ENCODE data around the gene ARHGAP24. TPM values are rescaled to one million over a fixed set of nuclear protein-coding genes. Genes with fewer than 3 reads are reported as not detected.
A peak's percentile ranks its signal among the peaks of the same experiment; 100 is the strongest.

Gene ARHGAP24
- total RNA-seq, 3 donors from 2014 or later, result 20.6 to 60.2 (median 37.2) TPM

DNA sequence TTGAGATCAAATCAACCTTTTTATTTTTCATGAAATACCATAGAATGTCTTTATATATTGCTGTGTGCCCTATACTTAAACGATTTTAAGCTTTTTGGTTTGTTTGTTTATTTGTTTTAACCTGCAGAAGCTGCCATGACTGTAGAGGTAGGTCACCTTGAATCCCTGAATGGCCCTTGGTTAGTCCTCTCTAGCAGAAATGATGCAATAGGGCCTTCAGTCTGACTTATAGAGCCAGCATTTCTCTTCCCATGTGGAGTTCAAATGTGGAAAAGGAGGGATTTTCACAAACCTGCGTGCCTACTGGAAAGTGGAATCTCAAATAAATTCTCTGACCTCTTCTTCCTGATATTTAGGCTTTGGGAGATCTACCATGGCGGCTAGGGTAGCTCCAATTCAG lies 557.0 kb downstream of the ARHGAP24 start:
- no peak for TF ChIP-seq POLR2AphosphoS5 (IDR thresholded peaks at IDR 0.05)
- no peaks in the 10 kb centered on the region for H3K9me3 ChIP-seq
- no peaks in the 10 kb centered on the region for H3K36me3 ChIP-seq
- peaks cover 0 to 14% of the 10 kb centered on the region in 2 donors for H3K4me1 ChIP-seq
- no peaks in the 10 kb centered on the region for H3K27me3 ChIP-seq
- no peak overlapping the region for H3K4me3 ChIP-seq
- H3K27ac ChIP-seq, result peak overlapping the region in 1 of 2 donors; percentile 88
- no peak for DNase-seq (ENCODE audit: low spot score in 2 of 2)
- intact Hi-C loops (cut with DNase I; ENCODE audit: low total_unique reads), result no loop called here

DNA sequence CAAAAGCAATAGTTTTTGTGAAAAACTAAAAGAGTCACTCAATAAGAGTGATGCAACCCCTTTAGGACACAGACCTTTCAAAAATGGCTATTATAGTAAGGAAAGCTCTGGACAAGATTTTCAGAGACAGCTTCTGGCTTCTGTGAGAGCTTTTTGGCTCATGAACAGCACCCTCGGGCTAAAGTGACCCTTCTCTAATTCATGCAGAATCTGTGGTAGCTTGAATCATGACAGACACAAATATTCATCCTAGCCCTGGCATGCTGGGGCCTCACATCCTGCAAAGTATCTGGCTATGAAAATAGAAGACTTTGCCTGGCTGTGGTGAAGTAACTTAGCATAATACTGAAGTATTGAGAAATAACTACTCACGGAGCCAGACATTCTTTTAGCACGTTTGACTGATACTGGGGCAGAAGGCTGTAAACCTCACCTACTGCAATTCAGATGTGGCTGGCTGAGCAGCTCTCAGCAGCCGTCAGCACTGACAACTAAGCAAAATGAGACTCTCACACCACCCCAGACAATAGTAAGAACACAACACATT lies 557.6 kb downstream of the ARHGAP24 start:
- no peaks in the 10 kb centered on the region for H3K27me3 ChIP-seq
- peak overlapping the region in 1 of 3 donors; percentile 6 for H3K4me3 ChIP-seq
- H3K9me3 ChIP-seq, result no peaks in the 10 kb centered on the region
- peak in 1 of 2 donors; percentile 71 for DNase-seq (ENCODE audit: low spot score in 2 of 2)
- H3K4me1 ChIP-seq, result peaks cover 0 to 14% of the 10 kb centered on the region in 2 donors
- TF ChIP-seq POLR2A (IDR thresholded peaks at IDR 0.05) (no peak), POLR2AphosphoS5 (IDR thresholded peaks at IDR 0.05) (no peak)
- TF ChIP-seq, protein P1, sequence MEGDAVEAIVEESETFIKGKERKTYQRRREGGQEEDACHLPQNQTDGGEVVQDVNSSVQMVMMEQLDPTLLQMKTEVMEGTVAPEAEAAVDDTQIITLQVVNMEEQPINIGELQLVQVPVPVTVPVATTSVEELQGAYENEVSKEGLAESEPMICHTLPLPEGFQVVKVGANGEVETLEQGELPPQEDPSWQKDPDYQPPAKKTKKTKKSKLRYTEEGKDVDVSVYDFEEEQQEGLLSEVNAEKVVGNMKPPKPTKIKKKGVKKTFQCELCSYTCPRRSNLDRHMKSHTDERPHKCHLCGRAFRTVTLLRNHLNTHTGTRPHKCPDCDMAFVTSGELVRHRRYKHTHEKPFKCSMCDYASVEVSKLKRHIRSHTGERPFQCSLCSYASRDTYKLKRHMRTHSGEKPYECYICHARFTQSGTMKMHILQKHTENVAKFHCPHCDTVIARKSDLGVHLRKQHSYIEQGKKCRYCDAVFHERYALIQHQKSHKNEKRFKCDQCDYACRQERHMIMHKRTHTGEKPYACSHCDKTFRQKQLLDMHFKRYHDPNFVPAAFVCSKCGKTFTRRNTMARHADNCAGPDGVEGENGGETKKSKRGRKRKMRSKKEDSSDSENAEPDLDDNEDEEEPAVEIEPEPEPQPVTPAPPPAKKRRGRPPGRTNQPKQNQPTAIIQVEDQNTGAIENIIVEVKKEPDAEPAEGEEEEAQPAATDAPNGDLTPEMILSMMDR (IDR thresholded peaks at IDR 0.05), result no peak
- intact Hi-C loops (cut with DNase I; ENCODE audit: low total_unique reads), result no loop called here
- H3K27ac ChIP-seq, result peak overlapping the region; percentile 88 to 90
- H3K36me3 ChIP-seq, result no peaks in the 10 kb centered on the region

DNA sequence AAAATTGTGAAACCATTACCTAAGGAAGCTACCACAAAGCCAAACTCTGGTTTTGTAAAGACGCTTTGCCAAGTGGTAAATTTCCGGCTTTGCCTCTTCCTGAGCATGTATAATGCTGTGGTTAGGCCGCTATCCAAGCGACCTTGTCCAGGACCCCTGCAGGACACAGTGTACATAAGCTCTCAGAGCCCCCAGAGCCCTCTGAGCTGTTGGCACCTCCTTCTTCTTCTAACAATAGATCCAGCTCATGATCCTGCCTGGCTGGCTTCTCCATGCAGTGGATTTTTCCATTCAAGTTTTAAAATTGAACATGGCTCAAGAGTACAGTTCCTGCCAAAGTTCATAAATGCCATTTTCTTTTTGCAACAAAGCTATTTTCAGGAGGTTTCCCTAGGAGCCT lies 558.2 kb downstream of the ARHGAP24 start:
- intact Hi-C loops (cut with DNase I; ENCODE audit: low total_unique reads), result no loop called here
- no peaks in the 10 kb centered on the region for H3K27me3 ChIP-seq
- peak overlapping the region; percentile 88 to 90 for H3K27ac ChIP-seq
- no peaks in the 10 kb centered on the region for H3K9me3 ChIP-seq
- H3K4me3 ChIP-seq, result peak overlapping the region in 2 of 3 donors; percentile 0 to 6
- peaks cover 0 to 14% of the 10 kb centered on the region in 2 donors for H3K4me1 ChIP-seq
- TF ChIP-seq POLR2AphosphoS5 (IDR thresholded peaks at IDR 0.05) (no peak), POLR2A (IDR thresholded peaks at IDR 0.05) (no peak)
- DNase-seq (ENCODE audit: low spot score in 2 of 2), result peak in 1 of 2 donors; percentile 61
- H3K36me3 ChIP-seq, result no peaks in the 10 kb centered on the region

DNA sequence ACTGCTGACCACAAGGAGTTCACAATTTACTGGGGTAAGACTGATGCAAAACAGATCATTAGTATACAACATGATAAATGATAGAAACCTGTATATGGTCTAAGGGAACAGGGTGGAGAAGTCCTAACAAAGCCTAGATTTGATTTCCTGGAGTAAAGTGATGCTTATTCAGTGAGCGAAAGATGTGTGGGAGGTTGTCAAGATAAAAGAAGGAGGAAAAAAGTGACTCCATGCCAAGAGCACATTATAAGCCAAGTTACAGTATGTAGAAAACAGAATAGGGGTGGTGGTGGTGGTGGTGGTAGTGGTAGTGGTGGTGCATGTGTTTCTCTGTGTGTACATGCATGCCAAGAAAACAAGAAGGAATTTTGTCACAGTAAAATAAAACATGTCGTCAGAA lies 559.7 kb downstream of the ARHGAP24 start:
- Histone ChIP-seq H3K4me1 (peaks cover 0 to 14% of the 10 kb centered on the region in 2 donors), H3K4me3 (no peak overlapping the region), H3K9me3 (no peaks in the 10 kb centered on the region), H3K27me3 (no peaks in the 10 kb centered on the region), H3K27ac (no peak overlapping the region), H3K36me3 (no peaks in the 10 kb centered on the region)
- no peak for TF ChIP-seq POLR2A (IDR thresholded peaks at IDR 0.05)
- no peak for TF ChIP-seq POLR2AphosphoS5 (IDR thresholded peaks at IDR 0.05)
- TF ChIP-seq, protein P1 (IDR thresholded peaks at IDR 0.05), result no peak
- no peak for DNase-seq (ENCODE audit: low spot score in 2 of 2)
- intact Hi-C loops (cut with DNase I; ENCODE audit: low total_unique reads), result no loop called here

DNA sequence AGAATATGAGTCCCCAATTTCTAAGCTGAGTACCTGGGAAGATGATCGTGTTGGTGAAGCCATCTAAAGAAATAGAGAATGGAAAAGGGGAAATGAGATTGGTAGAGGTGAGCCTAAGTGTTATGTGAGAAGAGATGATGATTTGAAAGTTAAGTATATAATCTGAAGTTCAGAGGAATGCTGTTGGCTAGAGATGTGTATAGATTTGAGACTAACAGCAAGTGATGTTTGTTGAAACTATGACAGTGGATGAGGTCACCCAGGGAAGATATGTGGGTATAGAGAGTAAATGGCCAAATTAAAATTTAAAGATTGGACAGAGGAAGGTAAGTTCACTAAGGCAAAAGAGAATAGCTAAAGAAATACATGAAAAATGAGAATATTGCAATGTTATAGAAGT lies 560.7 kb downstream of the ARHGAP24 start:
- DNase-seq (ENCODE audit: low spot score in 2 of 2), result no peak
- Histone ChIP-seq H3K36me3 (no peaks in the 10 kb centered on the region), H3K27ac (no peak overlapping the region), H3K9me3 (no peaks in the 10 kb centered on the region), H3K4me3 (no peak overlapping the region), H3K4me1 (peaks cover 0 to 14% of the 10 kb centered on the region in 2 donors), H3K27me3 (no peaks in the 10 kb centered on the region)
- no peak for TF ChIP-seq POLR2A (IDR thresholded peaks at IDR 0.05)
- TF ChIP-seq, protein P1 (IDR thresholded peaks at IDR 0.05), result no peak
- no peak for TF ChIP-seq POLR2AphosphoS5 (IDR thresholded peaks at IDR 0.05)
- intact Hi-C loops (cut with DNase I; ENCODE audit: low total_unique reads), result no loop called here

DNA sequence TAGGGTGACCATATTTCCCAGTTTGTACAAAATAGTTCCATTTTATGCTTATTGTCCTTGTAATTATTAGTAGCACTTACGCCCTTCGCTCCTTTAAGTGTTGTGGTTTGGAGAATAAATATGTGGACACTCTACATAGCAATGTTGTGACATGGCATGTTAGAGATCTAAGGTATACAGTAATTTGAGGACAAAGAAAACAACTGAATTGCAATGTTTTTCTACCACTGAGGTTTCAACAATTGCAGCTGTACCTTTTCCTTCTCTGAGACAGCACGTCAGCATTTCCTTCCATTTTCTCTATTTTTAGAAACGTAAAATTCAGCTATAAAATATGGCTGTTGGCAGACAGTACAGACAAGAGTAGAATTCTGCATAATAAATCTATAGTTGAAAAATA lies 561.8 kb downstream of the ARHGAP24 start:
- H3K27ac ChIP-seq, result no peak overlapping the region
- intact Hi-C loops (cut with DNase I; ENCODE audit: low total_unique reads), result no loop called here
- H3K4me1 ChIP-seq, result peaks cover 0 to 14% of the 10 kb centered on the region in 2 donors
- no peak for DNase-seq (ENCODE audit: low spot score in 2 of 2)
- H3K9me3 ChIP-seq, result no peaks in the 10 kb centered on the region
- H3K4me3 ChIP-seq, result no peak overlapping the region
- H3K27me3 ChIP-seq, result no peaks in the 10 kb centered on the region
- TF ChIP-seq, protein P1 (IDR thresholded peaks at IDR 0.05), result no peak
- TF ChIP-seq POLR2A (IDR thresholded peaks at IDR 0.05) (no peak), POLR2AphosphoS5 (IDR thresholded peaks at IDR 0.05) (no peak)
- no peaks in the 10 kb centered on the region for H3K36me3 ChIP-seq

Measured in breast epithelium (tissue), 4 donors.